Hepatocyte (in vitro differentiated cells): ENCODE data around the gene ZMIZ1. TPM values are rescaled to one million over a fixed set of nuclear protein-coding genes. Genes with fewer than 3 reads are reported as not detected.

ENCODE experiments used
- DNase-seq: peaks from one replicate; pipeline ENCODE4 v3.0.0-alpha.2; 2016; ENCODE audit warnings: low spot score
- H2AFZ ChIP-seq: fragments of 200-600 bp; sonication (generic); 2 replicates; pipeline ENCODE4 v1.6.0; 2016; ENCODE audit warnings: antibody characterized with exemption, mild to moderate bottlenecking
- H3K27ac ChIP-seq: fragments of 200-600 bp; sonication (generic); 2 replicates; pipeline ENCODE4 v1.5.1; 2016; ENCODE audit warnings: mild to moderate bottlenecking
- H3K27me3 ChIP-seq: fragments of 200-600 bp; sonication (generic); 2 replicates; pipeline ENCODE4 v1.6.1; 2016
- H3K36me3 ChIP-seq: fragments of 200-600 bp; sonication (generic); replicated peaks from 2 replicates; pipeline ENCODE4 v1.5.1; 2016; ENCODE audit warnings: low read depth; ENCODE audit not compliant: insufficient read depth
- H3K4me1 ChIP-seq: fragments of 200-600 bp; sonication (generic); 2 replicates; pipeline ENCODE4 v1.5.1; 2016; ENCODE audit warnings: mild to moderate bottlenecking, moderate library complexity; ENCODE audit not compliant: insufficient read depth
- H3K4me2 ChIP-seq: fragments of 200-600 bp; sonication (generic); 2 replicates; pipeline ENCODE4 v1.6.0; 2016
- H3K4me3 ChIP-seq: fragments of 200-600 bp; sonication (generic); 2 replicates; pipeline ENCODE4 v1.5.1; 2016; ENCODE audit warnings: mild to moderate bottlenecking
- H3K79me2 ChIP-seq: fragments of 200-600 bp; sonication (generic); 2 replicates; pipeline ENCODE4 v1.6.0; 2017; ENCODE audit warnings: mild to moderate bottlenecking
- H3K9me2 ChIP-seq: fragments of 200-600 bp; sonication (generic); replicated peaks from 2 replicates; pipeline ENCODE4 v1.6.0; 2017; ENCODE audit warnings: mild to moderate bottlenecking; ENCODE audit not compliant: insufficient read depth
- H3K9me3 ChIP-seq: fragments of 200-600 bp; sonication (generic); 2 replicates; pipeline ENCODE4 v1.5.1; 2016; ENCODE audit warnings: low read depth, mild to moderate bottlenecking
- H4K20me1 ChIP-seq: fragments of 200-600 bp; sonication (generic); 2 replicates; pipeline ENCODE4 v1.6.0; 2016; ENCODE audit warnings: mild to moderate bottlenecking; ENCODE audit not compliant: insufficient read depth, poor library complexity, severe bottlenecking
- EZH2 ChIP-seq: fragments of 200-600 bp; sonication (generic); IDR thresholded peaks from 2 replicates; pipeline ENCODE4 v1.6.1; 2016; ENCODE audit warnings: antibody characterized with exemption, mild to moderate bottlenecking, borderline replicate concordance
- EZH2phosphoT487 ChIP-seq: fragments of 200-600 bp; sonication (generic); IDR thresholded peaks from one replicate; pipeline ENCODE4 v1.6.1; 2018; ENCODE audit warnings: antibody characterized with exemption, mild to moderate bottlenecking, low read depth, moderate library complexity; ENCODE audit not compliant: unreplicated experiment, severe bottlenecking
- WGBS: methylation state at CpG from one replicate; pipeline ENCODE4 v1.1.6; 2016; ENCODE audit warnings: low lambda C conversion rate; ENCODE audit errors: missing lambda C conversion rate; 5-methylcytosine and 5-hydroxymethylcytosine counted together
- polyA plus RNA-seq: library from polyadenylated mRNA; unstranded; fragments of >200 nt; fragmentation: Nextera tagmentation; extraction: Ambion mirVana; gene quantifications from 2 replicates; pipeline ENCODE4 v1.2.1, GENCODE V29; 2016
- total RNA-seq: library from RNA; depleted of rRNA; stranded (reverse); fragments of >200 nt; gene quantifications from 2 replicates; pipeline ENCODE4 v1.2.3, GENCODE V29; 2014
- TF ChIP-seq, protein P1 (sequence below): fragments of 200-600 bp; sonication (generic); IDR thresholded peaks from 2 replicates; pipeline ENCODE4 v1.5.1; 2016; ENCODE audit warnings: antibody characterized with exemption, mild to moderate bottlenecking; ENCODE audit not compliant: poor library complexity

Gene ZMIZ1
- total and polyA plus RNA-seq, 2 experiments from 2014 or later, result 30.9 to 32.4 TPM

DNA sequence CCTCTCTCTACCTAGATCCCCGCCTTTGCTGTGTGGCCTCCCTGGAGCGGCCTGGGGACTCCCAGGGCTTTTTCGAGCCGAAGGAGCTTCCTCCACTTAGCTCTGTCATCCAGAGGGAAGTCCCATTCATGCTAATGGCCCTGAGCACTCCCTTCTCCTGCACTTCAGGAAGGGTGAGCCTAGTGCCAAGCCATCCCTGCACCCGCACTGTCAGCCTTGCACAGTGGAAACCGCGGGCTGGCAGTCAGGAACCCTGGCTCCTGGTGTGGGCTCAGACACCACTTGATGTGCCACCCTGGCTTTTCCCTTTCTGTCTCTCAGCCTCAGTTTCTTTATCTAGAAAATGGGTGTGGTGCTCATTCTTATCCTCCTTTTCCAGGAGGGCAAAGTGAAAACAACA lies 131.6 kb downstream of the ZMIZ1 start:
- no peak overlapping the region for H3K4me2 ChIP-seq
- peaks cover 48% of the 10 kb centered on the region for H3K79me2 ChIP-seq
- H4K20me1 ChIP-seq, result peaks cover 31% of the 10 kb centered on the region
- TF ChIP-seq EZH2 (no peak), EZH2phosphoT487 (no peak)
- TF ChIP-seq, protein P1, sequence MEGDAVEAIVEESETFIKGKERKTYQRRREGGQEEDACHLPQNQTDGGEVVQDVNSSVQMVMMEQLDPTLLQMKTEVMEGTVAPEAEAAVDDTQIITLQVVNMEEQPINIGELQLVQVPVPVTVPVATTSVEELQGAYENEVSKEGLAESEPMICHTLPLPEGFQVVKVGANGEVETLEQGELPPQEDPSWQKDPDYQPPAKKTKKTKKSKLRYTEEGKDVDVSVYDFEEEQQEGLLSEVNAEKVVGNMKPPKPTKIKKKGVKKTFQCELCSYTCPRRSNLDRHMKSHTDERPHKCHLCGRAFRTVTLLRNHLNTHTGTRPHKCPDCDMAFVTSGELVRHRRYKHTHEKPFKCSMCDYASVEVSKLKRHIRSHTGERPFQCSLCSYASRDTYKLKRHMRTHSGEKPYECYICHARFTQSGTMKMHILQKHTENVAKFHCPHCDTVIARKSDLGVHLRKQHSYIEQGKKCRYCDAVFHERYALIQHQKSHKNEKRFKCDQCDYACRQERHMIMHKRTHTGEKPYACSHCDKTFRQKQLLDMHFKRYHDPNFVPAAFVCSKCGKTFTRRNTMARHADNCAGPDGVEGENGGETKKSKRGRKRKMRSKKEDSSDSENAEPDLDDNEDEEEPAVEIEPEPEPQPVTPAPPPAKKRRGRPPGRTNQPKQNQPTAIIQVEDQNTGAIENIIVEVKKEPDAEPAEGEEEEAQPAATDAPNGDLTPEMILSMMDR, result no peak
- H3K4me1 ChIP-seq, result peaks cover 4% of the 10 kb centered on the region
- no peak overlapping the region for H2AFZ ChIP-seq
- no peaks in the 10 kb centered on the region for H3K36me3 ChIP-seq
- no peak for DNase-seq
- H3K4me3 ChIP-seq, result no peak overlapping the region
- H3K9me3 ChIP-seq, result no peaks in the 10 kb centered on the region
- no peaks in the 10 kb centered on the region for H3K9me2 ChIP-seq
- no peak overlapping the region for H3K27ac ChIP-seq
- no peaks in the 10 kb centered on the region for H3K27me3 ChIP-seq
- 97% methylated on average over 7 of the region's 7 CpGs for WGBS

DNA sequence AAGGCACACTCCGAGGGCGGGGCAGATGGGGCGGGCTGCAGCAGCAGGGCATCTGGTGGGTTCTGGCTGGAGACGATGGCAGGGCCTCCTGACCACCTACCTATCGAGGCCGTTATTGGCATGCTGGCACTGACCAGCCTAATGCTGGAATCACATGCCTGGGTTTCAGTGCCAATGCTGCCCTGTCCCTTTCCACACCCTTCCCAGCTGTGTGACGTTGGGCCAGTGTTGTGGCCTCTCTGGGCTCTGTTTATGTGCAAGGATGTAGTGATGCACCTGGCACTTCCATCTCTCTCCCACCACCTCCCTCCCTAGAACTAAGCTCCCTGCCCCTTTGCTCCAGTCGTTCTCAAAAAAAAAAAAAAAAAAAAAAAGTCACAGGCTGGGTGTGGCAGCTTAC lies 132.9 kb downstream of the ZMIZ1 start:
- TF ChIP-seq EZH2phosphoT487 (no peak), EZH2 (no peak)
- TF ChIP-seq, protein P1, result no peak
- H3K27me3 ChIP-seq, result no peaks in the 10 kb centered on the region
- 90% methylated on average over 4 of the region's 8 CpGs for WGBS
- no peak overlapping the region for H2AFZ ChIP-seq
- H3K4me3 ChIP-seq, result no peak overlapping the region
- no peaks in the 10 kb centered on the region for H3K9me3 ChIP-seq
- H3K9me2 ChIP-seq, result no peaks in the 10 kb centered on the region
- peaks cover 20% of the 10 kb centered on the region for H4K20me1 ChIP-seq
- peaks cover 4% of the 10 kb centered on the region for H3K4me1 ChIP-seq
- DNase-seq, result no peak
- H3K79me2 ChIP-seq, result peaks cover 41% of the 10 kb centered on the region
- H3K4me2 ChIP-seq, result no peak overlapping the region
- H3K27ac ChIP-seq, result no peak overlapping the region
- H3K36me3 ChIP-seq, result no peaks in the 10 kb centered on the region

DNA sequence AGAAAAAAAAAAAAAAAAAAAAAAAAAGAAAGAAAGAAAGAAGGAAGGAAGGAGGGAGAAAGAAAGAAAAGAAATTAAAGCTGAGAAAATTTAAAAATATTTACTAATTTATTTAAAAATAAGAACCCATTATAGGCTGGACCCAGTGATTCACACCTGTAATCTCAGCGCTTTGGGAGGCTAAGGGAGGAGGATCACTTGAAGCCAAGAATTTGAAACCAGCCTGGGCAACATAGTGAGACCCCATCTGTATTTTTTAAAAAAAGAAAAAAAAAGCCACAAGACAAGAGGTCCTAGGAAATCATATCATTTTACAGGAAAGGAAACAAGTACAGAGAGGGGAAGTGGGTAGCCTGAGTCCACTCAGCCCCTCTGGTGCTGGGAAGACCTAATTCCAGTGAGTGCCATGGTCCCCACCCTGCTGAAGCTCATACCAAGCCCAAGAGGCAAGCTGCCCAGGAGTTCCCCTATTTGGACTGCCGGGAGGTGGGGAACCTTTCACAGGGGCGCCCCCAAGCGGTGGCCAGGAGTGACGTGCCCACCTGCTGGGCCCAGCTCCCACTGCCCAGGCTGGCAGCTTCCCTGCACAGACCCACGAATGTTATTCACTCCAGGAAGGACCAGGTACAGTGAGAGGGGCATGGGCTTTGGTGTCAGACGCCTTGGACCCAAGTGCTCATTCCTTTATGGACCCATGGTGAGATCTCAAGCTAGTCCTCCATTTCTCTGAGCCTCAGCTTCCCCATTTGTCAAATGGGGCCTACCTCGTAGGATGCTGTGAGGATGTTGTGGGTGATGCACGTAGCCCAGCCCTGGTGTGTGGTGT lies 133.6 kb downstream of the ZMIZ1 start:
- Histone ChIP-seq H3K9me2 (no peaks in the 10 kb centered on the region), H4K20me1 (peaks cover 16% of the 10 kb centered on the region), H3K4me2 (no peak overlapping the region), H2AFZ (no peak overlapping the region), H3K4me3 (no peak overlapping the region), H3K79me2 (peaks cover 36% of the 10 kb centered on the region), H3K36me3 (no peaks in the 10 kb centered on the region), H3K4me1 (peaks cover 4% of the 10 kb centered on the region), H3K27me3 (no peaks in the 10 kb centered on the region), H3K9me3 (no peaks in the 10 kb centered on the region), H3K27ac (no peak overlapping the region)
- peak; percentile 61 for DNase-seq
- 62% methylated on average over 8 of the region's 9 CpGs for WGBS
- TF ChIP-seq EZH2phosphoT487, result no peak
- TF ChIP-seq, protein P1, result peak; percentile 46
